ENCODE data around the gene CHSY1.
A peak's percentile ranks its signal among the peaks of the same experiment; 100 is the strongest.
"Not testable (repeated sequence)": the region's sequence is repeated elsewhere in the genome, so short reads cannot be mapped to it uniquely, and the experiment has no call there.

CHSY1 gene

GRCh38 chr15:101132390-101133180 lies 119.3 kb downstream of the CHSY1 start:
- DNase-seq: no peak

- DNase-seq: no peak
These were observed 120.1 kb downstream of the CHSY1 start for GRCh38 chr15:101131489-101132389.

GRCh38 chr15:101129851-101130380 lies 121.9 kb downstream of the CHSY1 start:
- DNase-seq: no peak

- DNase-seq: no peak
These were observed 123.4 kb downstream of the CHSY1 start for GRCh38 chr15:101128221-101129015.

- DNase-seq: peak; percentile 33
These were observed 124.3 kb downstream of the CHSY1 start for GRCh38 chr15:101127506-101128076.

GRCh38 chr15:101126618-101127505 lies 125.0 kb downstream of the CHSY1 start:
- DNase-seq: peak; percentile 33

- DNase-seq: not testable (repeated sequence)
These were observed 125.9 kb downstream of the CHSY1 start for GRCh38 chr15:101125881-101126428.

Measured in NCI-H345 (cell line).